Astrocyte (in vitro differentiated cells and primary cell): ENCODE data around the gene SH3PXD2B.

Source experiments
- CTCF ChIP-seq: IDR thresholded peaks from 2 replicates; pipeline ENCODE4 v1.5.1; 2011; ENCODE audit warnings: low read depth, mild to moderate bottlenecking, inconsistent platforms, low read length, moderate library complexity; ENCODE audit not compliant: insufficient read depth
- EZH2 ChIP-seq: IDR thresholded peaks from 2 replicates; pipeline ENCODE4 v1.6.1; 2012; ENCODE audit warnings: mild to moderate bottlenecking, low read length, inconsistent platforms; ENCODE audit not compliant: insufficient read depth

- TF ChIP-seq CTCF (no peak), EZH2 (no peak)
Measured at GRCh38 chr5:172410662-172411483, 43.5 kb downstream of the SH3PXD2B start.
